ENCODE data around the gene TM4SF20.

TM4SF20 gene

DNA sequence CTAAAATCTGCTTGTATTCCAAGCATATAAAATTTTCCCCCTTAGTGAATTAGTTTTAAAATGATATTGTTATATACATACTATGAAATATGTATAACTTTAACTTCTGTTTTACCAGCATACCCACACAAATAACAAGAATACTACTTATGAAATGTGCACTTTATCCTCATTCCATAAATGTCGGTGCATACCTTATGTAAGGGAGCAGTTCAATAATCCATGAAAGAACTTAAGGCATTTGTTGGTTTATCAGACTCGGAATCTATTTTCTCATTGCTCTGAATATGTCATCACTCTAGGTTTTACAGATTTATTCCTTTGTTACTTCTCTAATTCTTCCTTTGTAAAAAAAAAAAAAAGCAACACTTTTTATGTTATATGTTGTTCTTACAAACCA lies 66.5 kb downstream of the TM4SF20 start:
- Histone ChIP-seq H3K27ac (no peak overlapping the region), H3K36me3 (no peaks in the 10 kb centered on the region), H3K9me3 (no peaks in the 10 kb centered on the region), H3K4me3 (ENCODE audit: low read depth in 1 of 2, low read length in 1 of 2) (no peak overlapping the region), H3K4me1 (ENCODE audit: control insufficient read depth in 1 of 2, insufficient read depth in 1 of 2, low read depth in 1 of 2, low read length in 1 of 2) (no peaks in the 10 kb centered on the region), H3K27me3 (no peaks in the 10 kb centered on the region)
- TF ChIP-seq, protein P1, sequence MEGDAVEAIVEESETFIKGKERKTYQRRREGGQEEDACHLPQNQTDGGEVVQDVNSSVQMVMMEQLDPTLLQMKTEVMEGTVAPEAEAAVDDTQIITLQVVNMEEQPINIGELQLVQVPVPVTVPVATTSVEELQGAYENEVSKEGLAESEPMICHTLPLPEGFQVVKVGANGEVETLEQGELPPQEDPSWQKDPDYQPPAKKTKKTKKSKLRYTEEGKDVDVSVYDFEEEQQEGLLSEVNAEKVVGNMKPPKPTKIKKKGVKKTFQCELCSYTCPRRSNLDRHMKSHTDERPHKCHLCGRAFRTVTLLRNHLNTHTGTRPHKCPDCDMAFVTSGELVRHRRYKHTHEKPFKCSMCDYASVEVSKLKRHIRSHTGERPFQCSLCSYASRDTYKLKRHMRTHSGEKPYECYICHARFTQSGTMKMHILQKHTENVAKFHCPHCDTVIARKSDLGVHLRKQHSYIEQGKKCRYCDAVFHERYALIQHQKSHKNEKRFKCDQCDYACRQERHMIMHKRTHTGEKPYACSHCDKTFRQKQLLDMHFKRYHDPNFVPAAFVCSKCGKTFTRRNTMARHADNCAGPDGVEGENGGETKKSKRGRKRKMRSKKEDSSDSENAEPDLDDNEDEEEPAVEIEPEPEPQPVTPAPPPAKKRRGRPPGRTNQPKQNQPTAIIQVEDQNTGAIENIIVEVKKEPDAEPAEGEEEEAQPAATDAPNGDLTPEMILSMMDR (IDR thresholded peaks at IDR 0.05): no peak

Data from neutrophil (primary cell).